Activated CD4-positive, CD25-positive, alpha-beta regulatory T cell (primary cell): ENCODE measurements around the gene CILP2.

Experiments used
- DNase-seq, 4 experiments: peaks; one replicate each; lab custom pipeline; 2025; lab: John Stamatoyannopoulos, UW

The CILP2 gene, protein sequence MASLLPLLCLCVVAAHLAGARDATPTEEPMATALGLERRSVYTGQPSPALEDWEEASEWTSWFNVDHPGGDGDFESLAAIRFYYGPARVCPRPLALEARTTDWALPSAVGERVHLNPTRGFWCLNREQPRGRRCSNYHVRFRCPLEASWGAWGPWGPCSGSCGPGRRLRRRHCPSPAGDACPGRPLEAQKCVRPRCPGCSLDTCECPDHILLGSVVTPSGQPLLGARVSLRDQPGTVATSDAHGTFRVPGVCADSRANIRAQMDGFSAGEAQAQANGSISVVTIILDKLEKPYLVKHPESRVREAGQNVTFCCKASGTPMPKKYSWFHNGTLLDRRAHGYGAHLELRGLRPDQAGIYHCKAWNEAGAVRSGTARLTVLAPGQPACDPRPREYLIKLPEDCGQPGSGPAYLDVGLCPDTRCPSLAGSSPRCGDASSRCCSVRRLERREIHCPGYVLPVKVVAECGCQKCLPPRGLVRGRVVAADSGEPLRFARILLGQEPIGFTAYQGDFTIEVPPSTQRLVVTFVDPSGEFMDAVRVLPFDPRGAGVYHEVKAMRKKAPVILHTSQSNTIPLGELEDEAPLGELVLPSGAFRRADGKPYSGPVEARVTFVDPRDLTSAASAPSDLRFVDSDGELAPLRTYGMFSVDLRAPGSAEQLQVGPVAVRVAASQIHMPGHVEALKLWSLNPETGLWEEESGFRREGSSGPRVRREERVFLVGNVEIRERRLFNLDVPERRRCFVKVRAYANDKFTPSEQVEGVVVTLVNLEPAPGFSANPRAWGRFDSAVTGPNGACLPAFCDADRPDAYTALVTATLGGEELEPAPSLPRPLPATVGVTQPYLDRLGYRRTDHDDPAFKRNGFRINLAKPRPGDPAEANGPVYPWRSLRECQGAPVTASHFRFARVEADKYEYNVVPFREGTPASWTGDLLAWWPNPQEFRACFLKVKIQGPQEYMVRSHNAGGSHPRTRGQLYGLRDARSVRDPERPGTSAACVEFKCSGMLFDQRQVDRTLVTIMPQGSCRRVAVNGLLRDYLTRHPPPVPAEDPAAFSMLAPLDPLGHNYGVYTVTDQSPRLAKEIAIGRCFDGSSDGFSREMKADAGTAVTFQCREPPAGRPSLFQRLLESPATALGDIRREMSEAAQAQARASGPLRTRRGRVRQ

DNA sequence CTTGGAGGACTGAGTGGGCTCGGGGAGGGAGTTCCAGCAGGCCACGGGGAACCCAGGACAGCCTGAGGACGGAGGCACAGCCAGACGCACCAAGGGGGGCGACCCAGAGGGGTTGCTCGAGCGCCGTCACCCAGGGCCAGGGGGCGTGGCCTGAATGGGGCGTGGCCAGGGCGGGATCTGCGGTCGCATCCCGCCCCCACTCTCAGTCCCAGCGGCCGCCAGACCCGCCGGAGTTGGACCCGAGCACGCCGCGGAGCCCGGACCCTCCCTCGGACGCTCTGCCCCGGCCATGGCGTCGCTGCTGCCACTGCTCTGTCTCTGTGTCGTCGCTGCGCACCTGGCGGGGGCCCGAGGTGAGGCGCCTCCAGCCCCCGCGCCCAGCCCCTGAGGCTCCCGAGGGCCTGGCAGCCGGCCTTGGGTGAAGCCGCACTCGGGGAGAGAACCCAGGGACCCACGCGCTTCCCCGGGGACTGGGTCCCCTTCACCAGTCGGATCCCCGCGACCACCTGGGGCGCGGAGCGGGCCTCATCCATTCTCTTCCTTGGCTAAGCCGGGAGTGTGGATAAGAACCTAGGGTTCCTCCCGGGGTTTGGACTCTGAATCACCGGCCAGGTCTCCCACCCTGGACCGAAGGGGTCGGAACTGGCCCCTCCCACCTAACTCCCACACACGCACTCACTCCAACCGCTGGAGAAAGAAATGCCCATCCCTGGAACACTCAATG, at the start of gene CILP2:
Gene CILP2 (plus strand): TSS at position 205 of the 724 bp plus-strand sequence. CDS start 85 bp downstream, at position 290.
- no peak for DNase-seq

DNA sequence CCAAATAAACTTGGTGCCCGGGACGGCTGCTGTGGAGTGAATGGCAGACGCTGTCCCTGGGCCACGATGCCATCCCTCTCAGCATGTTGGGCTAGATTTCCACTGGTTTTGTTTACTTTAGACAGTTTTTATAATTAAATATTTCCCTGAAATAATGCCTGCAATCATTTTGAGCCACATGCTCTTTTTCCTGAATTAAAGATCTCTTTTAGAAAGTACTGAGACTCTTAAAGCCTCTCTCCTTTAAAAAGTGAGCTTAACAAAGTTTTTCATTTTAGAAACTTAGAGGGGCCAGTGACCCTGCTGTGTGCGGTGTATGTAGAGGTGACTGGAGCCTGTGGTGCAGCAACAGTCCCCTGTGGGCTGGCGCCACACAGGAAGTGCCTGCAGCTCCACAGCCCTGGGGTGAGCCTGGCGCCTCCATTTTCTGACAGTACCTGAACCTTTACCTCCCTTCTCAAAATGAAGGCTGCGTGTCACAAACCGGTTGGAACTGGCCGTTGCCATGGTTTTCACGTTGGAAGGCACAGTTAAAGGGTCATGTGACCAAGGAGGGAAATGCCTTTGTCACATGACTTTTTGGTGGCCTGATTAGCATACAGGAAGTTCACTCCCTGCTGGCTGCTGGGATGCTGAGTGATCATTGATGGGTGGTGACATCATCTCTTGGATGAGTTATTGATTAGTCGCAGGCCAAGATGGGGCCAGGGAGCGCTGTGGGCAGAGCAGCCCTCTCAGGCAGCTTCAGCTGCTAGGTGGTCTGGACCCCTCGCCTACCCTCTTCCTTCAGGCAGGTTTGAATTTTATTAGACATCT, 49.0 kb upstream of the CILP2 start:
- peak; percentile 43 to 83 (median 74) for DNase-seq

DNA sequence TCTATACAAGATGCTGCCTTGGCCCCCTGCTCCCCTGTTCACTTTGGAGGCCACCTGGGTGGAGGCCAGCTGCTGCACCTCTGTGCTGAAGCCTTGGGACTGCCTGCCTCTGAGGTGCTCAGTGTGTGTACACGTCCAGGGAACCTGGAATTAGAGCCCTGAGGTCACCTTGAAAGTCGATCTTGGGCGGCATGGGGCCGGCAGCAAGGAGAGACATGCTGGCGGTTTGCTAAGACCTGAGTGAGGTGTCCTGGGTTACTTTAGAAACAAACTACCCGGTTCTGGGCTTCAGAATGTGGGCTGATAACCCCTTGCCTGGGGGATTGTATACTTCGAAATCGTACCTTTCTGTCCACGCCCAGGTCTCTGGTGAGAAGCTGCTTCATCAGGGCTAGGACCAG, 48.3 kb upstream of the CILP2 start:
- no peak for DNase-seq

DNA sequence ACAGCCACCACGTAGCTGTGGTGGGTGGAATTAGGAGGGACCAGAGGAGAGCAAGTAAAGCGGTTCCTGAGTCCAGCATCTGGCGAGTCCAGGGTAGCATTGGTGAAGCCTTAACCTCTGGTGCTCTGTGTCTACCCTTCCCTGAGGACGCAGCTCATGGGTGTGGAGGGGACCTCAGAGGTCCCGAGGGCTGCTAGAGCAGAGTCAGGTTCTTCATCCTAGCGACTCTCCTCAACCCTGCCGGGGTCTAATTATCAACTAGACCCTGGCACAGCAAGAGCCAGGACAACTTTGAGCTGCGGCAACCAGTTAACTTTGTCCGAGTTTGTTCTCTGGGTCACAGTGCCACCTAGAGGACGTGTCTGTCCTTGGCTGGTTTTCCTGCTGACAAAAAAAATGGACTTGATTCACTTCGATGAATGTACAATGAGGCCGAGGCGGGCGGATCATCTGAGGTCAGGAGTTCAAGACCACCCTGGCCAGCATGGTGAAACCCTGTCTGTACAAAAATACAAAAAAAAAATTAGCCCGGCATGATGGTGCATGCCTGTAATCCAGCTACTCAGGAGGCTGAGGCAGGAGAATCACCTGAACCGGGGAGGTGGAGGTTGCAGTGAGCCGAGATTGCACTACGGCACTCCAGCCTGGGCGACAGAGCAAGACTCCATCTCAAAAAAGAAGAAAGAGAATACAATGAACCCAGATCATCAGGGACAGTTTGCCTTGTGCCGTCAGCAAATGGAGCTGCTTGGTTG, 47.7 kb upstream of the CILP2 start:
- peak; percentile 56 to 70 (median 60) for DNase-seq

DNA sequence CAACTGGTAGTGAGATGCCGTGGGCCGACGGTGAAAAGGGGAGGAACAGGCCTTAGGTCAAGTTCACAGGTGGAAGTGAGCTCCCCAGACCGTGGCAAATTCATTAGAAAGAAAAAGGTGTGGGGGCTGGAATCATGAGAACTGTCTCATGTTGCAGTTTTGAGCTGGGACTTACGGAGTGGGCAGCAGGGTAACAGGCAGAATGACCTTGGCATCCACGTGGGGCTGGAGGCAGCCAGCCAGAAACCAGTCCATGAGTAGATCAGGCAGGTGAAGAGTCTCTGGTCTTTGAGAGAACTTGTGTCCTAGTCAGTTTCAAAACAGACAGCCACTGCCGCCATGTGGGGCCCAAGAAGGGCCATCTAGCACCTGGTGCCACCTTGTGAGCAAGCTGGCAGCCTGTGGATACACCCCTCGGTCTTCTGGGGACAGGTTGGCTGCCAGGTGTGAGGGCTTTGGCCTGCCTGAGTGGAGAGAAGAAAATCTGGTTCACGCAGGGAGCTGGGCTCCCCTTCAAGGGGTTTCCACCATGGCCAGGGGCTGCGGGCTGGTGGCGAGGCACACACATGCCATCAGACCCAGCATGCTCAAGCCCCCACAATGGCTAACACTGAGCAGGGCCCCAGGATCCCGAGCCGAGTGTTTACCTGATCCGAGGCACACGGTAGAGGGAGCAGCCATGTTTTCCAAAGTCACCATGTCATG, 46.6 kb upstream of the CILP2 start:
- DNase-seq: no peak

DNA sequence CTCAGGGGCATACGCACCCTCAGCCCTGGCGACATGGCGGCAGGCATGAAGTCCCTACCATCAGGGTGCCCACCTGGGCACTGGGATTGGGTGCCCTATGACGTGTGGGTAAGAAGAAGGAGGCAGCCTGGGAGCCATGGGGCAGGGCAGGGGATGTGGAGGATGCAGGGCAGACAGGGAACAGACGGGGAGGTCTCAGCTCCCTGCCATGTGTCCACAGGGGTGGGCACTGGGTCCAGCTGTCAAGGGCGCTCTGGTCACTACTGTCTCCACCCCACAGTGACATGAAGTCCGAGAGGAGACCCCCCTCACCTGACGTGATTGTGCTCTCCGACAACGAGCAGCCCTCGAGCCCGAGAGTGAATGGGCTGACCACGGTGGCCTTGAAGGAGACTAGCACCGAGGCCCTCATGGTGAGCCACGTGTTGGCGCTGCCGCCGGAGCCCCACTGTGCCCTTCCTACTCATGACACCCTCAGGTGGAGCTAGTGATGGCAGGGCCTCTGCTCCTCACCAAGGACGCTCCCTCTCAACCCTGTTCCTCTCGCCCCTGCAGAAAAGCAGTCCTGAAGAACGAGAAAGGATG, 45.9 kb upstream of the CILP2 start:
- no peak for DNase-seq

DNA sequence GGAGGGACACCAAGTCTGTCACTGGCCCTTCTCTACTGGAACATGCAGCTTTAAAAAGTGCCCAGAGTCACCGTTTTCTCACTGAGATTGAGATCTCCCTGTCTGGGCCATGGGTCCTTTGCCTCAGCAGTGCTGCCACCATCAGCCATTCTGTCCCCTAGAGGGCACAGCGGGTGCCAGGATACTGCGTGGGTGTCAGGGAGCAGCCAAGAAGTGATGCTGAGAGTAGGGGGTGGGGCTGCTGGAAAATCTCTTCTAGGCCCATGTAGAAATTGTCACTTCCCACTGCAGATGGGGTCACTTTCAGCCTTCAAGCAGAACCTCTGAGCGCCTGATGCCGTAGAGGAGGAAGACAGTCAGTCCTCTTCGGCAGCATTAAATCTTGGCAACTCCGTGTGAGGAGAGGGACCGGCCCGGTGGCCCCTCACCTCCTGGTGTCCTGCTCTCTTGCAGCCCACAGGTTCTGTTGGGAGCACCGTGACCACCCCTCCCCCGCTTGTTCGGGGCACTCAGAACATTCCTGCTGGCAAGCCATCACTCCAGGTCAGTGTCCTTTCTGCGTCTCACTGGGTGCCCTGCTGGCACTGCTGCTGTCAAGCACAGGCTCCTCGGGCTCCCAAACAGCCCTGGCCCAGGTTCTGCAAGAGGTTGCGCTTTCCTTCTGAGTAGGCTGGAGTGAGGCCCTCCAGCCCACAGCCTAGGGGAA, 44.1 kb upstream of the CILP2 start:
- DNase-seq: no peak

DNA sequence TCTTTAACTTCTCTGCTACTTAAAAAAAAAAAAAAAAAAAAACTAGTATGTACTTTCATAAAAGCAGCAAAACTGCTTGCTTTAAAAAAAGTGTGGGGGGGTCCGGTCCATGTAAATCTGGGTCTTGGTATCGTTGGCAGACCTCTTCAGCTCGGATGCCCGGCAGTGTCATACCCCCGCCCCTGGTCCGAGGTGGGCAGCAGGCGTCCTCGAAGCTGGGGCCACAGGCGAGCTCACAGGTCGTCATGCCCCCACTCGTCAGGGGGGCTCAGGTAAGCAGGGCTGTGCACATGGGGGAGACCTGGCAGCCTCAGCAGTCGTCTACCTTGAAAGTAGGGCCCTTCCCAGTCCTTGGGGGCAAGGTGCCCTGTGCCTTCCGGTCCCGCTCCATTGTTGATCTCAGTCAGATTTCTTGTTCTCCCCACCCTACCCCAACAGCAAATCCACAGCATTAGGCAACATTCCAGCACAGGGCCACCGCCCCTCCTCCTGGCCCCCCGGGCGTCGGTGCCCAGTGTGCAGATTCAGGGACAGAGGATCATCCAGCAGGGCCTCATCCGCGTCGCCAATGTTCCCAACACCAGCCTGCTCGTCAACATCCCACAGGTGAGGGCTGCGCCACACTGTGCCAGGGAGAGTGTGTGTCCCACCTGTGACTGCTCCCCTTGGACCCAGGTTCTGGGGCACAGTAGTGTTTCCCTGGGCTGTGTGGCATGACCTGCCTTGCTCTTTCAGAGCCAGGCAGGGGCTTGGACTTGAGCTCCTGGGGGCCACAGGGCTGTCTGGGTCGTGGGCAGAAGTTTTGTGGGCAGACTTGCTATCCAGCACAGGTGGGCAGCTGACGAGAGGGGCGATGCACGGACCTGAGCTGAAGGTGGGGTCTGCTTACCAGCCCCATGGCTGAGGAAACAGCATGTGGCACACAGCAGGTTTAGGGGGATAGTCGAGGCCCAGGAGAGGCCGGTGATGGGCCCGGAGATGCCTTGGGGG, 42.2 kb upstream of the CILP2 start:
- no peak for DNase-seq

DNA sequence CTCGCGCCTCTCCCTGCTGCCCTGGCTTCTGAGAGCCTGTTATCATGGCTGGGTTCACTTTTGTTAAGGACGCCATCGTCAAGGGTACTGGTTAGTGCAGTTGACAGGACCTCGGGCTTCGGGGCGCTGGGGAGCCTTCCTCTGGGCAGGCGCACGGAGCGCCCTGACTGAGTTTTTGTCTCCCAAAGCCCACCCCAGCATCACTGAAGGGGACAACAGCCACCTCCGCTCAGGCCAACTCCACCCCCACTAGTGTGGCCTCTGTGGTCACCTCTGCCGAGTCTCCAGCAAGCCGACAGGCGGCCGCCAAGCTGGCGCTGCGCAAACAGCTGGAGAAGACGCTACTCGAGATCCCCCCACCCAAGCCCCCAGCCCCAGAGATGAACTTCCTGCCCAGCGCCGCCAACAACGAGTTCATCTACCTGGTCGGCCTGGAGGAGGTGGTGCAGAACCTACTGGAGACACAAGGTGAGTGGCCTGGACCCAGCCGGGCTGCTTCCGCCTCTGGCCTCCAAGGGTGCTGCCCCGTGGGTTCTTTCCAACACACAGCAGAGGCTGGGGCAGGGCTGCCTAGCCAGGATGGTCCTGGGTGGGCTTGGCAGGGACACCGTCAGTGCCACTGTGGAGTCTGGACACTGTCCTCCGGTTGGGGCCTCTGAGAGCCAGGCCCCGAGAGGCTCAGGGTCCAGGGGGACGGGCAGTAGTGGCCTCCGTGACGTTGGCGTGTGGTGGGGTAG, 39.6 kb upstream of the CILP2 start:
- no peak for DNase-seq

DNA sequence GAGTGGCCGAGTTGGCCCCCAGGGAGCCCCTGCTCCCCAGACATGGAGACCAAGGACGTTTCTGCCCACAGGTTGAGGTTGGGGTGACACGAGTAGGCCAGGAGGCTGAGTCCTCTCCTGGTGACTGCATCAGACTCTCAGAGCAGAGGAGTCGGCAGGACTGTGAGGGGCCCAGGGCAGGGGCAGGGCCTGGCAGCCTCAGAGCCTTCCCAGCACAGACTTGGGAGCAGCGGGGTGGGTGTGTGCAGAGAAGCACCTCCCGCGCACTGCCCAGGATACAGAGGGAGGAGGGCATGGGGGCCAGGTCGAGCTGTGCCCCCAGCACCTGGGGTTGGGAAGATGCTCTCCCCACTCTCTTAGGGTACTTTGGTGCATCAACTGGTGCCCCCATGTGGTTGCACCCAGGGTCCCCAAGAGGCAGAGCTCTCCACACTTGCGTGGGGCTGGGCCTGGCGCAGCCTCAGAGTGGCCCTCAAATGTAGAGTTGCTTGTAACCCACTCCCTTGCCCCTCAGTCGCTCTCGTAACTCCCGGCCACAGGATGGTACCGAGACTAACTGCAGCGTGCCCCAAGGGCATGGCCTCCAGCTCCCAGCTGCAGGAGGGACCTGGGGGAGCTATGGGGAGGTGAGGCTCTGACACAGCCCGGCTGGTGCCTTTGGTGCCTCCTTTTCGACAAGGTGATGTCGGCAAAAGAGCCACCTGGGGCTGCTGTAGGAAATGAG, 38.6 kb upstream of the CILP2 start:
- no peak for DNase-seq

DNA sequence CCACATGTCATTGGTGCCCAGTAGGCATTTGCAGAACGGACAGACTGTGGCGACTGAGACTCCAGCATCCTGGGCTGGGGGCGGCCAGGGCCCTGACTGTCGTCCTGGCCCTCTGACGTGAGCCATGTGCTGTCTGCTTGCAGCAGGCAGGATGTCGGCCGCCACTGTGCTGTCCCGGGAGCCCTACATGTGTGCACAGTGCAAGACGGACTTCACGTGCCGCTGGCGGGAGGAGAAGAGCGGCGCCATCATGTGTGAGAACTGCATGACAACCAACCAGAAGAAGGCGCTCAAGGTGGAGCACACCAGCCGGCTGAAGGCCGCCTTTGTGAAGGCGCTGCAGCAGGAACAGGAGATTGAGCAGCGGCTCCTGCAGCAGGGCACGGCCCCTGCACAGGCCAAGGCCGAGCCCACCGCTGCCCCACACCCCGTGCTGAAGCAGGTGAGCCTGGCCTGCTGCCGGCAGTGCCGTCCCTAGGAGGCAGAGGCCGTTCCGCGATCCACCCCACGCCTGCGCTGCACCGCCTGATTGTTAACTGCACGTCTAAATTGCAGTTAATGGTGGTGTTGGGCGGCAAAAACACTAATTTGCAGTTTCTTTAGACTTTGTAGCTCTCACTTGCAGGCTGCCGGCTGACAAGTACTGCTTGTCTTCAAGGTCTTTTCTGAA, 37.0 kb upstream of the CILP2 start:
- DNase-seq: no peak

DNA sequence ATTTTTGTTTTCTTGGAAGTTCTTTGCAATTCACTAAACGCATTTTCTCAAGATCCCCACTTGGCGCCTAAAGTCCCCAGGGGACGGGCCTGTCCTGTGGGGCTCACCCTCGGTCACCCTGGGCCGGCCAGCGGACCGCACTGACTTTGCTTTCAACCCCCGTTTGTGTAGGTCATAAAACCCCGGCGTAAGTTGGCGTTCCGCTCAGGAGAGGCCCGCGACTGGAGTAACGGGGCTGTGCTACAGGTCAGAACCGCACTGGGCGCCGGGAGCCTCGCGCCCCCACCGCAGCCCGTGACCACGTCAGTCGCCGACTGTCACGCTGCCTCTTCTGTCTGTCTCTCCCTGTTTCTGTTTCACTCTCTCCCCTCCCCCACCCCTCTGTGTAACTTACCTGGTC, 36.3 kb upstream of the CILP2 start:
- no peak for DNase-seq

DNA sequence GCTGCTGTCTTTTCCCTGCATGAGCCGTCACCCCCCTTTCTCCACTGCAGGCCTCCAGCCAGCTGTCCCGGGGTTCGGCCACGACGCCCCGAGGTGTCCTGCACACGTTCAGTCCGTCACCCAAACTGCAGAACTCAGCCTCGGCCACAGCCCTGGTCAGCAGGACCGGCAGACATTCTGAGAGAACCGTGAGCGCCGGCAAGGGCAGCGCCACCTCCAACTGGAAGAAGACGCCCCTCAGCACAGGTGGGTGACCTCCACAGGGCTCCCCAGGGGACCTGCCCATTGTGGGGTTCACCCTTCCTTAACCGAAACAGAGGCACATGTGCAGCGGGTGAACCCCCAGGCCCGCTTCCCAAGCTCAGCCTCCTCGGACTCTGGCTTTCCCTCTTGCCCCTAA, 35.8 kb upstream of the CILP2 start:
- DNase-seq: no peak

DNA sequence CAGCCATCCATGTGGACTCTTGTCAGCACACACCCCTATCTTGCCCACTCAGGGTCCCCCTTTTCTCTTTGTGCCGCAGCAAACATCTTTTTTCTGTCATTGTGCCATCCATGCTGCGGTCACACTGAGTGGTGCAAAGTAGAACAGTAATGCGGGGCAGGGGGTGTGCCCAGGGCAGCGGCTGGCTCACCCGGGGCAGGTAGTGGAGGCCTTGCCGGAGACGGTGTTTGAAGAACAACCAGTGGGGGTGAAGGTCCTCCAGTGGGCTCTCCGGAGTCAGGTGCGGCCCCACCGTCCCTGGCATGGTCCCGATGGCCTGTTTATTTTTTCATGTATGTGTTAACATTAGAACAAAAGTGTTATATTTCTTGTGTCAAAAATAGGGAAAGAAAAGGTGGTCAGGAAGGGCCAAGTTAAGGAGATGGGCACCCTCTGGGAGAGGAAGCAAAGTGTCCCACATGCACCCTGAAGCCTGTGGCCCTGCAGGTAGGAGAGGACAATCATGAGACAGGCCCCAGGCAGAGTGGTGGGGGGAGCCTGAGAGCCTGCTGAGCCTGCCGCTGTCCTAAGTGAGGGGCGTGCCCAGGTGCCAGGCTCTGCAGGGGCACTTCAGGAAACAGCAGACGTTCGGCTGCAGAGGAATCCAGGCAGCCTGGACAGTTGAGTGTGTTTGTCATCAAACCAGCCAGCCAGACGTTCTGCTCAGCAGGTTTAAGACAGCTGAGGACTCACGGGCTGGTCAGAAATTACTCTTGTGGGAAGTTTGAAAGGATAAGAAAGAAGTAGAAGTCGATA, 35.1 kb upstream of the CILP2 start:
- DNase-seq: no peak
